ENCODE results near the gene SWAP70.

SWAP70 gene

DNA sequence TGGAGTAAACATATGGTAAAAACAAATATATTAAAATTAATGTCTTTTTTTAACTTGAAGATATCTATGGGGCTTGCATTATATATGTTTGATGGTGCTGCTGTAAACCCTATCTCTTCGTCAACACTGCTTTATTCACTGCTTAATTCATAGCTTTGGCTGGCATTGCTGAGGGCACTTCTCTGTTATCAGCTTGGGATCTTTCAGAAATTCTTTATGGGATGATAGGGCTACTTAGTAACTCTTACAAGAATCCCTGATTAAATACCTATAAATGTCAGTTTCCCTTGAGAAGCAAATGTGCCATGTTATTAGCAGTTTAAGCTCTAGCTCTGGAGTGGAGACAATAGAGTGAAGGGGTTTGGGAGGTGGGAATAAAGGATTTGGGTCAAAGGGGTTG, 112.3 kb downstream of the SWAP70 start:
- DNase-seq (ENCODE audit: low read depth), result no peak
- TF ChIP-seq, protein P1, sequence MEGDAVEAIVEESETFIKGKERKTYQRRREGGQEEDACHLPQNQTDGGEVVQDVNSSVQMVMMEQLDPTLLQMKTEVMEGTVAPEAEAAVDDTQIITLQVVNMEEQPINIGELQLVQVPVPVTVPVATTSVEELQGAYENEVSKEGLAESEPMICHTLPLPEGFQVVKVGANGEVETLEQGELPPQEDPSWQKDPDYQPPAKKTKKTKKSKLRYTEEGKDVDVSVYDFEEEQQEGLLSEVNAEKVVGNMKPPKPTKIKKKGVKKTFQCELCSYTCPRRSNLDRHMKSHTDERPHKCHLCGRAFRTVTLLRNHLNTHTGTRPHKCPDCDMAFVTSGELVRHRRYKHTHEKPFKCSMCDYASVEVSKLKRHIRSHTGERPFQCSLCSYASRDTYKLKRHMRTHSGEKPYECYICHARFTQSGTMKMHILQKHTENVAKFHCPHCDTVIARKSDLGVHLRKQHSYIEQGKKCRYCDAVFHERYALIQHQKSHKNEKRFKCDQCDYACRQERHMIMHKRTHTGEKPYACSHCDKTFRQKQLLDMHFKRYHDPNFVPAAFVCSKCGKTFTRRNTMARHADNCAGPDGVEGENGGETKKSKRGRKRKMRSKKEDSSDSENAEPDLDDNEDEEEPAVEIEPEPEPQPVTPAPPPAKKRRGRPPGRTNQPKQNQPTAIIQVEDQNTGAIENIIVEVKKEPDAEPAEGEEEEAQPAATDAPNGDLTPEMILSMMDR (IDR thresholded peaks at IDR 0.05; ENCODE audit: low read depth, low read length, missing control alignments), result no peak
- in situ Hi-C loops (cut with HindIII; ENCODE audit: low sequenced_read_pairs), result no loop called here
- H3K4me3 ChIP-seq (ENCODE audit: low read depth, low read length), result no peak overlapping the region

DNA sequence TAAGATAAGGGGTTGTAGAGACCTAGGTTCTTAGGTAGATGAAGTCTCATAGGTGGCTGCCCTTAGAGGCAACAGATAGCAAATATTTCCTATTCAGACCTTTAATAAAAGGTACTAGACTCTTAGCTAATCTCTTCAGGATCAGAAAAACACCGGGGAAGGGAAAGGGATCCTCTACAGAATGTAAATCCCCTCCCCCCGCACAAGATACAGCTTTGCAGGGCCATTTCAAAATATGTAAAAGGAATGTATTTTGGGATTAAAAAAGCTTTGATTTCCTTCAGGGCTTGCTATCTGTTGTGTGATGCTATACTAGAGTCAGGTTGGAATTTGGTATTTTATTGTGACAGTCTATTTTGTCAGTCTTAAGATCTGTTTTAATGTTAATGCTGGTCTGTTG, 113.2 kb downstream of the SWAP70 start:
- no peak for DNase-seq (ENCODE audit: low read depth)
- no peak overlapping the region for H3K4me3 ChIP-seq (ENCODE audit: low read depth, low read length)
- in situ Hi-C loops (cut with HindIII; ENCODE audit: low sequenced_read_pairs), result no loop called here
- TF ChIP-seq, protein P1 (IDR thresholded peaks at IDR 0.05; ENCODE audit: low read depth, low read length, missing control alignments), result no peak

DNA sequence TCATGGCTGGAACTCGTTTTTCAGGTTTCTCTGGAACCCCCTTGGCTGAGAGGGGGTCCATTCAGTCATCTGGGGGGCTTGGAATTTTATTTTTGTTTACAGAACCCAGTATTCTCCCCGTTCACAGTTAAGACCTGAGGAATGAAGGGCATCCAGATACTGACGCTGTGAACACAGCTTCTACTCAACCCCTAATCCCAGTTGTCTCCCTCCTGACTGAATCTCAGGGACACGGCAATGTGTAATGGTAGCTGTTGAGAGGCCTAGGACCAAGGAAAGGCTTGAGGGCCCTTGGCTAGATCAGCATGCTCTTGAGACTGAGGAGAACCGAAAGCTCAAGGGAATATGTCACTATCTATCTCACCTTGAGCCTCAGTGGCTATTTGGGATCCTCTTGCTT, 113.6 kb downstream of the SWAP70 start:
- no peak overlapping the region for H3K4me3 ChIP-seq (ENCODE audit: low read depth, low read length)
- TF ChIP-seq, protein P1 (IDR thresholded peaks at IDR 0.05; ENCODE audit: low read depth, low read length, missing control alignments), result no peak
- in situ Hi-C loops (cut with HindIII; ENCODE audit: low sequenced_read_pairs), result no loop called here
- no peak for DNase-seq (ENCODE audit: low read depth)

DNA sequence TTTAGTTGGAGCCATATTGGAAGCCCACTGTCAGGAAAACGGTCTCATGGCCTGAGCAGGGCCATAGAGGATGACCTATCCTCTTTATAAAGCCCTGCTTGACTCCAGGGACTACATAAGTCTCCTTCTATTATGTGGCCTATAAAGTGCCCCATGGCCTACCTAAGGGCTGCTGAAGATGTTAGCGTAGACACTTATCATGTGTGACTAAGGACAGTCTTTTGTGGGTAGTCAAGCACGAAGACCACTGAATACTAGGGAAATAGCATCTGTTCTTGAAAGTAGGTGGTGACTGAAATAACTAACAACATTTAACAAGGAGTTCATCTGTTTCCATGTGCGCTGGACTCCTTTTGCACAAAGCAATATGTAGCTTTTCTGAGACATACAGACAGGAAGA, 117.1 kb downstream of the SWAP70 start:
- TF ChIP-seq, protein P1 (IDR thresholded peaks at IDR 0.05; ENCODE audit: low read depth, low read length, missing control alignments), result no peak
- no peak overlapping the region for H3K4me3 ChIP-seq (ENCODE audit: low read depth, low read length)
- no peak for DNase-seq (ENCODE audit: low read depth)
- in situ Hi-C loops (cut with HindIII; ENCODE audit: low sequenced_read_pairs), result no loop called here

DNA sequence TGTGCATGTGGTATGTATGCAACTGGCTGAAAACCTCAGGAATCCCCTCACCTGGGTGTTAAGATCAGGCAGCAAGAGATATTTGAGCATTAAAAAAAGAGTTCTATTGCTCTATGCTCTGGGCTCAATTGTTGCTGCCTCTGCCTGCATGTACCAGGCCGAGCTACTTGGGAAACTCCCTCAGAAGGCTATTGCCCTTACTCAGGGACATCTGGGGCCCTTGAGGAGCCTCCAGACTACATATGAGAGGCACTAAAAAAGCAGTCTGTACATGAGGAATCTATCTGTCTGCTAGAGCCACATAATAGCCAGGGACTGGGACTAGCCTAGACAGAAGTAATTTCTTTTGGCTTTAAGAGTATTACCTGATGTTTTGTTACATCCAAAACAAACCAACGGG, 120.1 kb downstream of the SWAP70 start:
- no peak overlapping the region for H3K4me3 ChIP-seq (ENCODE audit: low read depth, low read length)
- TF ChIP-seq, protein P1 (IDR thresholded peaks at IDR 0.05; ENCODE audit: low read depth, low read length, missing control alignments), result no peak
- no peak for DNase-seq (ENCODE audit: low read depth)
- in situ Hi-C loops (cut with HindIII; ENCODE audit: low sequenced_read_pairs), result no loop called here

DNA sequence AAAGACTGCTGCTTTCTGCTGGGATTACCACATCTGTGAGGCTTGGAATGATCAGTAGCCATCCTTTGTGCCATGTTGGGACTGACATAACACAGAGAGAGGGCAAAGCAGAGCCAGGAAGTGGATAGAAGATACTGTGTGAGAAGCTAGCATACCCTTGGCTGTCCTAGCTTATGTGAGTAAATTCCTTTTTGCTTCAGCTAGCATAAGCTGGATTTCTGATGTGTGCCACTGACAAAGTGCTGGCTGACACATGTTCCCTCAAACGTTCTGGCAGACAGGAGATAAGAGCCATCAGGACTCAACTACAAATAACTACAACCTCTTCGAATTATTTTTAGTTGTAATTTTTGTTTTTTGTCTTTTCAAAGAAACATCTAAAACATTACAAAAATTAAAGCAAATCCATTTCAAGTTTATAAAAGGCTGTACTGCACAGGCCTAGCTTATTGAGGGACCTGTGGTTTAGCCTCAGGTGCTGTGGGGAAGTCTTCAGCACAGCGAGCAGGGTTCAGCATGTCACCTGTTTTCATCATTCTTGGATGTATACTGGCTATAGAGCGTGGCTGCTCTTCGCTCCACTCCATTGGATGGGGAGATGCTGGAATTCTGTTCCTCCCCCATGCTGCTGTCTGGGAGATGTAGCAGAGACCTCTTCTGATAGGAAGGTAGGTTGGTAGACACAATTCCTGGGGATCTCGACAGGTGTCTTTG, 120.9 kb downstream of the SWAP70 start:
- in situ Hi-C loops (cut with HindIII; ENCODE audit: low sequenced_read_pairs), result no loop called here
- no peak for DNase-seq (ENCODE audit: low read depth)
- TF ChIP-seq, protein P1 (IDR thresholded peaks at IDR 0.05; ENCODE audit: low read depth, low read length, missing control alignments), result no peak

More for the DNA sequence above, 120.9 kb downstream of the SWAP70 start:
- no peak overlapping the region for H3K4me3 ChIP-seq (ENCODE audit: low read depth, low read length)
